ENCODE results near the gene PSD. TPM values are rescaled to one million over a fixed set of nuclear protein-coding genes. Genes with fewer than 3 reads are reported as not detected.

Gene PSD
- total RNA-seq, 1 experiment from 2014 or later: 2.4 TPM

GRCh38 chr10:102379383-102379782, 39.2 kb downstream of the PSD start:
- in situ Hi-C loops (cut with HindIII; ENCODE audit: low pct_unique_long_range_greater_than_20kb, low sequenced_read_pairs): no loop called here
- H3K4me1 ChIP-seq (ENCODE audit: control insufficient read depth, insufficient read depth, low read length): no peaks in the 10 kb centered on the region
- TF ChIP-seq POLR2AphosphoS5 (IDR thresholded peaks at IDR 0.05; ENCODE audit: low read depth, low read length) (no peak), SIN3A (IDR thresholded peaks at IDR 0.05; ENCODE audit: borderline replicate concordance, insufficient read depth, low read depth, low read length) (no peak), CTCF (IDR thresholded peaks at IDR 0.05) (no peak), REST (IDR thresholded peaks at IDR 0.05; ENCODE audit: insufficient read depth in 1 of 2, low read depth in 2 of 2, low read length in 1 of 2) (no peak), TCF7L2 (IDR thresholded peaks at IDR 0.05; ENCODE audit: low read depth, low read length) (no peak)
- H3K36me3 ChIP-seq (ENCODE audit: control insufficient read depth, insufficient read depth, low read length): peaks cover 10% of the 10 kb centered on the region; the same call in 1 of the 2 replicates
- ChIA-PET POLR2A (no interaction called here), CTCF (interaction anchor here (1.6 kb wide), 1 partner anchor 150 kb away, joined by 5 read pairs; no protein-coding TSS in a partner anchor)
- no peak overlapping the region for H3K4me3 ChIP-seq (ENCODE audit: low read depth in 2 of 2, low read length in 2 of 2)
- ATAC-seq (no peak), DNase-seq (ENCODE audit: low read depth, low spot score) (no peak)
- BruUV-seq (replicated peaks): no TSS peak
- H3K27me3 ChIP-seq (ENCODE audit: control insufficient read depth, insufficient read depth, low read length): no peaks in the 10 kb centered on the region
- no peak overlapping the region for H3K27ac ChIP-seq (ENCODE audit: low read length)
- H3K9me3 ChIP-seq (ENCODE audit: control insufficient read depth, insufficient read depth, low read depth, low read length): no peaks in the 10 kb centered on the region
- intact Hi-C loops (cut with micrococcal nuclease; ENCODE audit: unreplicated experiment): no loop called here

DNA sequence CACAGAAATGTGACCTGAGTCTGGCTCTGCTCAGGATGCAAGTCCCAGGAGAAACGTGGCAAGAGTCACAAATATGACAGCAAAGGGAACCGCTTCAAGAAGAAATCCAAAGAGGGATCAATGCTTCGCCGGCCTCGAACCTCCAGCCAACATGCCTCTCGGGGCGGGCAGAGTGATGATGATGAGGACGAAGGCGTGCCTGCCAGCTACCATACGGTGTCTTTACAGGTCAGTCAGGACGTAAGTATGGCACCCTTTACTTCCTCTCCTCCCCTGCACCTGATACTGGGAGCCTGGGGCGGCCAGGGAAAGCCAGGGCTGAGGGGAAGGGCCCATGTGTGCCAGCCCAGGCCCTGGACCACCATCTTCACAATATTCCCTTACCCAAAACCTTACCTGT, 41.7 kb downstream of the PSD start:
- DNase-seq (ENCODE audit: low read depth, low spot score) (no peak), ATAC-seq (no peak)
- TF ChIP-seq POLR2AphosphoS5 (IDR thresholded peaks at IDR 0.05; ENCODE audit: low read depth, low read length) (no peak), TCF7L2 (IDR thresholded peaks at IDR 0.05; ENCODE audit: low read depth, low read length) (no peak), CTCF (IDR thresholded peaks at IDR 0.05) (no peak), SIN3A (IDR thresholded peaks at IDR 0.05; ENCODE audit: borderline replicate concordance, insufficient read depth, low read depth, low read length) (no peak), REST (IDR thresholded peaks at IDR 0.05; ENCODE audit: insufficient read depth in 1 of 2, low read depth in 2 of 2, low read length in 1 of 2) (no peak)
- Histone ChIP-seq H3K27ac (ENCODE audit: low read length) (no peak overlapping the region), H3K4me3 (ENCODE audit: low read depth in 2 of 2, low read length in 2 of 2) (no peak overlapping the region), H3K4me1 (ENCODE audit: control insufficient read depth, insufficient read depth, low read length) (no peaks in the 10 kb centered on the region), H3K27me3 (ENCODE audit: control insufficient read depth, insufficient read depth, low read length) (no peaks in the 10 kb centered on the region), H3K36me3 (ENCODE audit: control insufficient read depth, insufficient read depth, low read length) (peaks cover 14% of the 10 kb centered on the region), H3K9me3 (ENCODE audit: control insufficient read depth, insufficient read depth, low read depth, low read length) (no peaks in the 10 kb centered on the region)
- BruUV-seq (replicated peaks): no TSS peak
- ChIA-PET POLR2A (no interaction called here), CTCF (no interaction called here)
- intact Hi-C loops (cut with micrococcal nuclease; ENCODE audit: unreplicated experiment) (no loop called here), in situ Hi-C loops (cut with HindIII; ENCODE audit: low pct_unique_long_range_greater_than_20kb, low sequenced_read_pairs) (no loop called here)

All from Panc1 (cell line).